ENCODE data around the gene PRDM16.

DNA sequence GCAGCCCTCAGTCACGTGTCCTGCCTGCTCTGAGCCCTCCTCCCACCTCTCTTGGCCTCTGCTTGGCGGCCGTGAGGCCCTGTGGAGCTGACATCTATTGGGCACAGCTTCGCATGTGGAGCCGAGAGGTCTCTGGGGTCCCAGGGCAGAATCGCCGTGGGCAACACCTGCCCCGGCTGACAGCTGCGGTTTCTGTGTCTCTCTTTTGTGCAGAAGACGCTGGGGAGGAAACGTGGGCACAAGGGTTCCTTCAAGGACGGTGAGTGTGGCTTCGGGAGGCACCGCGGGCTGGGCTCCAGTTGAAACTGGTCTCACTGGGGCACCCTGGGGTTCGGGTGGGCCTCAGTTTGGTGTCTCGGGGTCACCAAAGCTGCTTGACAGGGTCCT is 396.9 kb downstream of the PRDM16 start:
- TF ChIP-seq, protein P1, sequence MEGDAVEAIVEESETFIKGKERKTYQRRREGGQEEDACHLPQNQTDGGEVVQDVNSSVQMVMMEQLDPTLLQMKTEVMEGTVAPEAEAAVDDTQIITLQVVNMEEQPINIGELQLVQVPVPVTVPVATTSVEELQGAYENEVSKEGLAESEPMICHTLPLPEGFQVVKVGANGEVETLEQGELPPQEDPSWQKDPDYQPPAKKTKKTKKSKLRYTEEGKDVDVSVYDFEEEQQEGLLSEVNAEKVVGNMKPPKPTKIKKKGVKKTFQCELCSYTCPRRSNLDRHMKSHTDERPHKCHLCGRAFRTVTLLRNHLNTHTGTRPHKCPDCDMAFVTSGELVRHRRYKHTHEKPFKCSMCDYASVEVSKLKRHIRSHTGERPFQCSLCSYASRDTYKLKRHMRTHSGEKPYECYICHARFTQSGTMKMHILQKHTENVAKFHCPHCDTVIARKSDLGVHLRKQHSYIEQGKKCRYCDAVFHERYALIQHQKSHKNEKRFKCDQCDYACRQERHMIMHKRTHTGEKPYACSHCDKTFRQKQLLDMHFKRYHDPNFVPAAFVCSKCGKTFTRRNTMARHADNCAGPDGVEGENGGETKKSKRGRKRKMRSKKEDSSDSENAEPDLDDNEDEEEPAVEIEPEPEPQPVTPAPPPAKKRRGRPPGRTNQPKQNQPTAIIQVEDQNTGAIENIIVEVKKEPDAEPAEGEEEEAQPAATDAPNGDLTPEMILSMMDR (IDR thresholded peaks at IDR 0.05; ENCODE audit: low read depth, low read length, missing input control) = no peak
- TF ChIP-seq JUND (IDR thresholded peaks at IDR 0.05) = no peak
- TF ChIP-seq RXRA (IDR thresholded peaks at IDR 0.05) = no peak
- no peak for TF ChIP-seq FOXA1 (IDR thresholded peaks at IDR 0.05)
- no peak for TF ChIP-seq SP1 (IDR thresholded peaks at IDR 0.05)
- no peak for TF ChIP-seq YY1 (IDR thresholded peaks at IDR 0.05)
- TF ChIP-seq HNF4A (conservative IDR thresholded peaks at IDR 0.05) = no peak
- TF ChIP-seq, protein P2, sequence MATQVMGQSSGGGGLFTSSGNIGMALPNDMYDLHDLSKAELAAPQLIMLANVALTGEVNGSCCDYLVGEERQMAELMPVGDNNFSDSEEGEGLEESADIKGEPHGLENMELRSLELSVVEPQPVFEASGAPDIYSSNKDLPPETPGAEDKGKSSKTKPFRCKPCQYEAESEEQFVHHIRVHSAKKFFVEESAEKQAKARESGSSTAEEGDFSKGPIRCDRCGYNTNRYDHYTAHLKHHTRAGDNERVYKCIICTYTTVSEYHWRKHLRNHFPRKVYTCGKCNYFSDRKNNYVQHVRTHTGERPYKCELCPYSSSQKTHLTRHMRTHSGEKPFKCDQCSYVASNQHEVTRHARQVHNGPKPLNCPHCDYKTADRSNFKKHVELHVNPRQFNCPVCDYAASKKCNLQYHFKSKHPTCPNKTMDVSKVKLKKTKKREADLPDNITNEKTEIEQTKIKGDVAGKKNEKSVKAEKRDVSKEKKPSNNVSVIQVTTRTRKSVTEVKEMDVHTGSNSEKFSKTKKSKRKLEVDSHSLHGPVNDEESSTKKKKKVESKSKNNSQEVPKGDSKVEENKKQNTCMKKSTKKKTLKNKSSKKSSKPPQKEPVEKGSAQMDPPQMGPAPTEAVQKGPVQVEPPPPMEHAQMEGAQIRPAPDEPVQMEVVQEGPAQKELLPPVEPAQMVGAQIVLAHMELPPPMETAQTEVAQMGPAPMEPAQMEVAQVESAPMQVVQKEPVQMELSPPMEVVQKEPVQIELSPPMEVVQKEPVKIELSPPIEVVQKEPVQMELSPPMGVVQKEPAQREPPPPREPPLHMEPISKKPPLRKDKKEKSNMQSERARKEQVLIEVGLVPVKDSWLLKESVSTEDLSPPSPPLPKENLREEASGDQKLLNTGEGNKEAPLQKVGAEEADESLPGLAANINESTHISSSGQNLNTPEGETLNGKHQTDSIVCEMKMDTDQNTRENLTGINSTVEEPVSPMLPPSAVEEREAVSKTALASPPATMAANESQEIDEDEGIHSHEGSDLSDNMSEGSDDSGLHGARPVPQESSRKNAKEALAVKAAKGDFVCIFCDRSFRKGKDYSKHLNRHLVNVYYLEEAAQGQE (IDR thresholded peaks at IDR 0.05) = no peak
- no peak for TF ChIP-seq TAF1 (conservative IDR thresholded peaks at IDR 0.05)
